ENCODE measurements around the gene FOXO4.
"Not testable (repeated sequence)": the region's sequence is repeated elsewhere in the genome, so short reads cannot be mapped to it uniquely, and the experiment has no call there.

Gene FOXO4

GRCh38 chrX:71095555-71095980 lies at the start of gene FOXO4:
TSS of gene FOXO4 (plus strand) at chrX:71095851. CDS start at chrX:71096529, 678 bp downstream.
- peak; percentile 58 to 66 for DNase-seq

GRCh38 chrX:71047891-71048290 lies 47.8 kb upstream of the FOXO4 start:
- DNase-seq: not testable (repeated sequence)

GRCh38 chrX:71052721-71053120 lies 42.9 kb upstream of the FOXO4 start:
- no peak for DNase-seq

GRCh38 chrX:71053217-71053621 lies 42.4 kb upstream of the FOXO4 start:
- no peak for DNase-seq

- peak; percentile 8 to 20 for DNase-seq
Measured at GRCh38 chrX:71056867-71057266, 38.8 kb upstream of the FOXO4 start.

GRCh38 chrX:71057848-71058530 lies 37.7 kb upstream of the FOXO4 start:
- DNase-seq: peak; percentile 17 to 42

- DNase-seq: no peak
Measured at GRCh38 chrX:71060127-71060526, 35.5 kb upstream of the FOXO4 start.

GRCh38 chrX:71067089-71067488 lies 28.6 kb upstream of the FOXO4 start:
- no peak for DNase-seq

- DNase-seq: no peak
Measured at GRCh38 chrX:71067712-71068043, 28.0 kb upstream of the FOXO4 start.

GRCh38 chrX:71068044-71068918 lies 27.4 kb upstream of the FOXO4 start, which contains the start of gene SNX12:
TSS of gene SNX12 (minus strand) at chrX:71068334. CDS start at chrX:71068306, 28 bp downstream.
- peak; percentile 76 to 77 for DNase-seq

- no peak for DNase-seq
Measured at GRCh38 chrX:71070531-71070930, 25.1 kb upstream of the FOXO4 start.

- DNase-seq: no peak
Measured at GRCh38 chrX:71081330-71082123, 14.1 kb upstream of the FOXO4 start.

GRCh38 chrX:71082124-71082647 lies 13.5 kb upstream of the FOXO4 start:
- DNase-seq: no peak

GRCh38 chrX:71082822-71083221 lies 12.8 kb upstream of the FOXO4 start:
- no peak for DNase-seq

GRCh38 chrX:71085900-71086299 lies 9.8 kb upstream of the FOXO4 start:
- no peak for DNase-seq

- no peak for DNase-seq
Measured at GRCh38 chrX:71091263-71091662, 4.4 kb upstream of the FOXO4 start.

- no peak for DNase-seq
Measured at GRCh38 chrX:71095033-71095432, 618 bp upstream of the FOXO4 start.

GRCh38 chrX:71095981-71096759 lies 519 bp downstream of the FOXO4 start:
- DNase-seq: peak in 1 of 2 experiments; percentile 36

GRCh38 chrX:71096760-71097032 lies 1.0 kb downstream of the FOXO4 start:
- DNase-seq: no peak

- peak; percentile 59 to 68 for DNase-seq
Measured at GRCh38 chrX:71098302-71098701, 2.7 kb downstream of the FOXO4 start.

GRCh38 chrX:71098951-71099506 lies 3.4 kb downstream of the FOXO4 start:
- no peak for DNase-seq

- DNase-seq: no peak
Measured at GRCh38 chrX:71099736-71100135, 4.1 kb downstream of the FOXO4 start.
